HUES6 (cell line): ENCODE measurements around the gene DCN.

ENCODE experiments used
- H3K27ac ChIP-seq: 2 replicates; pipeline ENCODE4 v1.7.0; 2013; ENCODE audit warnings: low read depth, mild to moderate bottlenecking, low read length, inconsistent platforms
- H3K27me3 ChIP-seq: 2 replicates; pipeline ENCODE4 v1.6.1; 2013; ENCODE audit warnings: low read length; ENCODE audit not compliant: control insufficient read depth, insufficient read depth
- H3K36me3 ChIP-seq: 2 replicates; pipeline ENCODE4 v1.6.1; 2013; ENCODE audit warnings: low read length; ENCODE audit not compliant: control insufficient read depth, insufficient read depth
- H3K4me1 ChIP-seq: 2 replicates; pipeline ENCODE4 v1.6.1; 2013; ENCODE audit warnings: low read length; ENCODE audit not compliant: control insufficient read depth, insufficient read depth
- H3K4me3 ChIP-seq: 2 replicates; pipeline ENCODE4 v1.5.1; 2013; ENCODE audit warnings: low read depth, low read length
- H3K9ac ChIP-seq: one replicate; pipeline ENCODE4 v1.6.1; 2013; ENCODE audit warnings: mild to moderate bottlenecking, low read length
- H3K9me3 ChIP-seq: 2 replicates; pipeline ENCODE4 v1.6.1; 2013; ENCODE audit warnings: low read depth, low read length; ENCODE audit not compliant: control insufficient read depth, insufficient read depth

DCN gene

GRCh38 chr12:91139286-91139685 lies 43.3 kb downstream of the DCN start:
- Histone ChIP-seq H3K9ac (no peak overlapping the region), H3K9me3 (no peaks in the 10 kb centered on the region), H3K27me3 (no peaks in the 10 kb centered on the region), H3K27ac (no peak overlapping the region), H3K4me3 (no peak overlapping the region), H3K4me1 (no peaks in the 10 kb centered on the region), H3K36me3 (no peaks in the 10 kb centered on the region)

GRCh38 chr12:91138337-91138920 lies 44.2 kb downstream of the DCN start:
- Histone ChIP-seq H3K4me3 (no peak overlapping the region), H3K9ac (no peak overlapping the region), H3K27ac (no peak overlapping the region), H3K27me3 (no peaks in the 10 kb centered on the region), H3K36me3 (no peaks in the 10 kb centered on the region), H3K4me1 (no peaks in the 10 kb centered on the region), H3K9me3 (no peaks in the 10 kb centered on the region)

- Histone ChIP-seq H3K4me1 (no peaks in the 10 kb centered on the region), H3K36me3 (no peaks in the 10 kb centered on the region), H3K27ac (no peak overlapping the region), H3K27me3 (no peaks in the 10 kb centered on the region), H3K4me3 (no peak overlapping the region), H3K9ac (no peak overlapping the region), H3K9me3 (no peaks in the 10 kb centered on the region)
These were observed 48.7 kb downstream of the DCN start for GRCh38 chr12:91133871-91134270.

- Histone ChIP-seq H3K27me3 (no peaks in the 10 kb centered on the region), H3K36me3 (no peaks in the 10 kb centered on the region), H3K4me1 (no peaks in the 10 kb centered on the region), H3K4me3 (no peak overlapping the region), H3K9ac (no peak overlapping the region), H3K27ac (no peak overlapping the region), H3K9me3 (no peaks in the 10 kb centered on the region)
These were observed 52.8 kb downstream of the DCN start for GRCh38 chr12:91129662-91130362.

GRCh38 chr12:91127751-91128150 lies 54.9 kb downstream of the DCN start:
- no peak overlapping the region for H3K4me3 ChIP-seq
- no peaks in the 10 kb centered on the region for H3K36me3 ChIP-seq
- no peak overlapping the region for H3K27ac ChIP-seq
- no peaks in the 10 kb centered on the region for H3K4me1 ChIP-seq
- no peaks in the 10 kb centered on the region for H3K9me3 ChIP-seq
- no peak overlapping the region for H3K9ac ChIP-seq
- no peaks in the 10 kb centered on the region for H3K27me3 ChIP-seq

GRCh38 chr12:91127306-91127705 lies 55.3 kb downstream of the DCN start:
- Histone ChIP-seq H3K4me1 (no peaks in the 10 kb centered on the region), H3K4me3 (no peak overlapping the region), H3K9me3 (no peaks in the 10 kb centered on the region), H3K27ac (no peak overlapping the region), H3K36me3 (no peaks in the 10 kb centered on the region), H3K9ac (no peak overlapping the region), H3K27me3 (no peaks in the 10 kb centered on the region)

- no peaks in the 10 kb centered on the region for H3K4me1 ChIP-seq
- H3K9me3 ChIP-seq: no peaks in the 10 kb centered on the region
- no peaks in the 10 kb centered on the region for H3K27me3 ChIP-seq
- no peak overlapping the region for H3K4me3 ChIP-seq
- H3K27ac ChIP-seq: no peak overlapping the region
- H3K9ac ChIP-seq: no peak overlapping the region
- H3K36me3 ChIP-seq: no peaks in the 10 kb centered on the region
These were observed 56.1 kb downstream of the DCN start for GRCh38 chr12:91126516-91126915.

GRCh38 chr12:91123236-91123916 lies 59.2 kb downstream of the DCN start:
- Histone ChIP-seq H3K36me3 (no peaks in the 10 kb centered on the region), H3K27me3 (no peaks in the 10 kb centered on the region), H3K4me1 (no peaks in the 10 kb centered on the region), H3K9me3 (no peaks in the 10 kb centered on the region), H3K27ac (no peak overlapping the region), H3K4me3 (no peak overlapping the region), H3K9ac (no peak overlapping the region)

- Histone ChIP-seq H3K4me1 (no peaks in the 10 kb centered on the region), H3K27me3 (no peaks in the 10 kb centered on the region), H3K9me3 (no peaks in the 10 kb centered on the region), H3K9ac (no peak overlapping the region), H3K36me3 (no peaks in the 10 kb centered on the region), H3K27ac (no peak overlapping the region), H3K4me3 (no peak overlapping the region)
These were observed 61.8 kb downstream of the DCN start for GRCh38 chr12:91120781-91121180.

- no peaks in the 10 kb centered on the region for H3K4me1 ChIP-seq
- no peak overlapping the region for H3K9ac ChIP-seq
- H3K36me3 ChIP-seq: no peaks in the 10 kb centered on the region
- H3K27me3 ChIP-seq: no peaks in the 10 kb centered on the region
- no peak overlapping the region for H3K4me3 ChIP-seq
- H3K27ac ChIP-seq: no peak overlapping the region
- no peaks in the 10 kb centered on the region for H3K9me3 ChIP-seq
These were observed 63.5 kb downstream of the DCN start for GRCh38 chr12:91119089-91119488.

- Histone ChIP-seq H3K9me3 (no peaks in the 10 kb centered on the region), H3K4me3 (no peak overlapping the region), H3K9ac (no peak overlapping the region), H3K27ac (no peak overlapping the region), H3K36me3 (no peaks in the 10 kb centered on the region), H3K27me3 (no peaks in the 10 kb centered on the region), H3K4me1 (0 out of 2 replicates have a peak, but pooled peaks cover 3% of the 10 kb centered on the region)
These were observed 69.0 kb downstream of the DCN start for GRCh38 chr12:91113621-91114020.
